GM23338 (cell line): Measurements from ENCODE around the gene GNB2. TPM values are rescaled to one million over a fixed set of nuclear protein-coding genes. Genes with fewer than 3 reads are reported as not detected.

Source experiments
- ATAC-seq: fragments of 200-7000 bp; cut with Tn5 transposase; 3 replicates; pipeline ENCODE4 v1.9.1; 2020
- DNase-seq: peaks from one replicate; pipeline ENCODE4 v3.0.0-alpha.2; 2015; ENCODE audit warnings: low spot score
- H2AFZ ChIP-seq: fragments of 200-600 bp; sonication (generic); 2 replicates; pipeline ENCODE4 v1.8.0; 2016; ENCODE audit warnings: antibody characterized with exemption, mild to moderate bottlenecking, moderate library complexity
- H3F3A ChIP-seq: fragments of 200-600 bp; sonication (generic); replicated peaks from 2 replicates; pipeline ENCODE4 v1.8.0; 2017; ENCODE audit warnings: antibody characterized with exemption, mixed run types, low read depth
- H3K27ac ChIP-seq: fragments of 200-600 bp; sonication (generic); 2 replicates; pipeline ENCODE4 v1.6.1; 2016; ENCODE audit warnings: low read depth
- H3K27me3 ChIP-seq: fragments of 200-600 bp; sonication (generic); 2 replicates; pipeline ENCODE4 v1.8.0; 2016; ENCODE audit warnings: mild to moderate bottlenecking, mixed run types, moderate library complexity; ENCODE audit not compliant: insufficient read depth
- H3K36me3 ChIP-seq: fragments of 200-600 bp; sonication (generic); 2 replicates; pipeline ENCODE4 v1.8.0; 2016; ENCODE audit warnings: mild to moderate bottlenecking; ENCODE audit not compliant: insufficient read depth
- H3K4me1 ChIP-seq: fragments of 200-600 bp; sonication (generic); 2 replicates; pipeline ENCODE4 v1.8.0; 2016; ENCODE audit warnings: mild to moderate bottlenecking, moderate library complexity; ENCODE audit not compliant: insufficient read depth
- H3K4me2 ChIP-seq: fragments of 200-600 bp; sonication (generic); 2 replicates; pipeline ENCODE4 v1.7.1; 2017; ENCODE audit warnings: mixed run types
- H3K4me3 ChIP-seq: fragments of 200-600 bp; sonication (generic); 2 replicates; pipeline ENCODE4 v1.6.1; 2016; ENCODE audit warnings: mixed run types
- H3K79me2 ChIP-seq: fragments of 200-600 bp; sonication (generic); replicated peaks from 2 replicates; pipeline ENCODE4 v1.8.0; 2017; ENCODE audit warnings: mild to moderate bottlenecking; ENCODE audit not compliant: insufficient read depth
- H3K9me2 ChIP-seq: fragments of 200-600 bp; sonication (generic); 2 replicates; pipeline ENCODE4 v1.8.0; 2017; ENCODE audit not compliant: insufficient read depth
- H4K20me1 ChIP-seq: fragments of 200-600 bp; sonication (generic); replicated peaks from 2 replicates; pipeline ENCODE4 v1.8.0; 2017; ENCODE audit warnings: mild to moderate bottlenecking; ENCODE audit not compliant: insufficient read depth
- H3K27ac Mint-ChIP-seq: 2 replicates; pipeline ENCODE4 v1.8.0; 2020; ENCODE audit warnings: inconsistent platforms, mild to moderate bottlenecking, moderate library complexity, mixed read lengths
- H3K27me3 Mint-ChIP-seq: 3 replicates; pipeline ENCODE4 v1.8.0; 2022; ENCODE audit warnings: low read depth, mild to moderate bottlenecking, moderate library complexity, mixed read lengths, inconsistent platforms; ENCODE audit not compliant: insufficient read depth, poor library complexity
- H3K36me3 Mint-ChIP-seq: 3 replicates; pipeline ENCODE4 v1.8.0; 2021; ENCODE audit warnings: low read depth, mild to moderate bottlenecking, inconsistent platforms, moderate library complexity, mixed read lengths
- H3K4me1 Mint-ChIP-seq: 3 replicates; pipeline ENCODE4 v1.8.0; 2020; ENCODE audit warnings: mild to moderate bottlenecking, inconsistent platforms, mixed read lengths
- H3K4me3 Mint-ChIP-seq: 3 replicates; pipeline ENCODE4 v1.8.0; 2021; ENCODE audit warnings: moderate library complexity, mild to moderate bottlenecking, inconsistent platforms, mixed read lengths
- H3K9me3 Mint-ChIP-seq: 3 replicates; pipeline ENCODE4 v1.8.0; 2020; ENCODE audit warnings: moderate library complexity, mild to moderate bottlenecking, inconsistent platforms, mixed read lengths
- EZH2 ChIP-seq: fragments of 200-600 bp; sonication (generic); IDR thresholded peaks from one replicate; pipeline ENCODE4 v1.8.0; 2017; ENCODE audit warnings: antibody characterized with exemption, mild to moderate bottlenecking, low read depth; ENCODE audit not compliant: unreplicated experiment
- polyA plus RNA-seq: library from polyadenylated mRNA; unstranded; fragments of >200 nt; fragmentation: Nextera tagmentation; extraction: Ambion mirVana; gene quantifications from 2 replicates; pipeline ENCODE4 v1.2.1, GENCODE V29; 2016
- total RNA-seq: library from RNA; depleted of rRNA; stranded (reverse); fragments of >200 nt; shearing (Covaris generic); gene quantifications from 2 replicates; pipeline ENCODE4 v1.2.3, GENCODE V29; 2014
- TF ChIP-seq, protein P1 (sequence below): fragments of 250-450 bp; sonication (Bioruptor Pico); IDR thresholded peaks from 2 replicates; pipeline ENCODE4 v1.5.0; 2020; ENCODE audit warnings: mild to moderate bottlenecking, moderate library complexity
- TF ChIP-seq, protein P2 (sequence below), 2 experiments: fragments of 200-600 bp in 1 of 2; sonication (generic) in 1 of 2; conservative IDR thresholded peaks; 2 replicates each; pipeline versions ENCODE4 v1.5.1 to v1.6.1; 2016 to 2017; ENCODE audit warnings: antibody characterized with exemption in 2 of 2, low read depth in 2 of 2, mild to moderate bottlenecking in 2 of 2, moderate library complexity in 1 of 2

The GNB2 gene
- total and polyA plus RNA-seq, 2 experiments from 2014 or later = 112 to 153 TPM

DNA sequence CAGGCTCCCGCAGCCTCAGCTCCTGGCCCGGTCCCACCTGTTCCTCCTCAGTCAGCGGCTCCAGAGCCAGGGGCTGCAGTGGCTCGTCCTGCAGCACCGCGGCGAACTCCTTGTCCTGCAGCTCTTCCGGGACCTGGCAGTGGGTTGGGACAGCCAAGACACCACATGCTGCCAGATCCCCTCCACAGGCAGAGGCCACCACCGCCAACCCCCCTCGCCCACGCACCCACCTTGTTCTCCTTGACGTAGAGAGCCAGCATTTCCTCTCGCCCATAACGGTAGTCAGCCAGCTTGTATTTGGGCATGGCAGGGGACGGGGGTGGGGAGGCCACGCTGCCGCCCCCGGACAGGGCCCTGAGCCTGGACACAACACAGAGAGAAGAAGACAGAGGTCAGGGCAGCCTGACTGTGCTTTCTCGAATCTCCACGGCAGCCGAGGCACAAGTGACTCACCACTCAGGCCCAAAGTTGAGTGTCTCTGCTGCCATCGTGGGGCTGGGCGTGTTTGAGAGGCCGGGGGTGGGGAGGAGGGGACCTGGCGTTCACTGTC is 14.3 kb downstream of the GNB2 start (continued):
- TF ChIP-seq, protein P1, sequence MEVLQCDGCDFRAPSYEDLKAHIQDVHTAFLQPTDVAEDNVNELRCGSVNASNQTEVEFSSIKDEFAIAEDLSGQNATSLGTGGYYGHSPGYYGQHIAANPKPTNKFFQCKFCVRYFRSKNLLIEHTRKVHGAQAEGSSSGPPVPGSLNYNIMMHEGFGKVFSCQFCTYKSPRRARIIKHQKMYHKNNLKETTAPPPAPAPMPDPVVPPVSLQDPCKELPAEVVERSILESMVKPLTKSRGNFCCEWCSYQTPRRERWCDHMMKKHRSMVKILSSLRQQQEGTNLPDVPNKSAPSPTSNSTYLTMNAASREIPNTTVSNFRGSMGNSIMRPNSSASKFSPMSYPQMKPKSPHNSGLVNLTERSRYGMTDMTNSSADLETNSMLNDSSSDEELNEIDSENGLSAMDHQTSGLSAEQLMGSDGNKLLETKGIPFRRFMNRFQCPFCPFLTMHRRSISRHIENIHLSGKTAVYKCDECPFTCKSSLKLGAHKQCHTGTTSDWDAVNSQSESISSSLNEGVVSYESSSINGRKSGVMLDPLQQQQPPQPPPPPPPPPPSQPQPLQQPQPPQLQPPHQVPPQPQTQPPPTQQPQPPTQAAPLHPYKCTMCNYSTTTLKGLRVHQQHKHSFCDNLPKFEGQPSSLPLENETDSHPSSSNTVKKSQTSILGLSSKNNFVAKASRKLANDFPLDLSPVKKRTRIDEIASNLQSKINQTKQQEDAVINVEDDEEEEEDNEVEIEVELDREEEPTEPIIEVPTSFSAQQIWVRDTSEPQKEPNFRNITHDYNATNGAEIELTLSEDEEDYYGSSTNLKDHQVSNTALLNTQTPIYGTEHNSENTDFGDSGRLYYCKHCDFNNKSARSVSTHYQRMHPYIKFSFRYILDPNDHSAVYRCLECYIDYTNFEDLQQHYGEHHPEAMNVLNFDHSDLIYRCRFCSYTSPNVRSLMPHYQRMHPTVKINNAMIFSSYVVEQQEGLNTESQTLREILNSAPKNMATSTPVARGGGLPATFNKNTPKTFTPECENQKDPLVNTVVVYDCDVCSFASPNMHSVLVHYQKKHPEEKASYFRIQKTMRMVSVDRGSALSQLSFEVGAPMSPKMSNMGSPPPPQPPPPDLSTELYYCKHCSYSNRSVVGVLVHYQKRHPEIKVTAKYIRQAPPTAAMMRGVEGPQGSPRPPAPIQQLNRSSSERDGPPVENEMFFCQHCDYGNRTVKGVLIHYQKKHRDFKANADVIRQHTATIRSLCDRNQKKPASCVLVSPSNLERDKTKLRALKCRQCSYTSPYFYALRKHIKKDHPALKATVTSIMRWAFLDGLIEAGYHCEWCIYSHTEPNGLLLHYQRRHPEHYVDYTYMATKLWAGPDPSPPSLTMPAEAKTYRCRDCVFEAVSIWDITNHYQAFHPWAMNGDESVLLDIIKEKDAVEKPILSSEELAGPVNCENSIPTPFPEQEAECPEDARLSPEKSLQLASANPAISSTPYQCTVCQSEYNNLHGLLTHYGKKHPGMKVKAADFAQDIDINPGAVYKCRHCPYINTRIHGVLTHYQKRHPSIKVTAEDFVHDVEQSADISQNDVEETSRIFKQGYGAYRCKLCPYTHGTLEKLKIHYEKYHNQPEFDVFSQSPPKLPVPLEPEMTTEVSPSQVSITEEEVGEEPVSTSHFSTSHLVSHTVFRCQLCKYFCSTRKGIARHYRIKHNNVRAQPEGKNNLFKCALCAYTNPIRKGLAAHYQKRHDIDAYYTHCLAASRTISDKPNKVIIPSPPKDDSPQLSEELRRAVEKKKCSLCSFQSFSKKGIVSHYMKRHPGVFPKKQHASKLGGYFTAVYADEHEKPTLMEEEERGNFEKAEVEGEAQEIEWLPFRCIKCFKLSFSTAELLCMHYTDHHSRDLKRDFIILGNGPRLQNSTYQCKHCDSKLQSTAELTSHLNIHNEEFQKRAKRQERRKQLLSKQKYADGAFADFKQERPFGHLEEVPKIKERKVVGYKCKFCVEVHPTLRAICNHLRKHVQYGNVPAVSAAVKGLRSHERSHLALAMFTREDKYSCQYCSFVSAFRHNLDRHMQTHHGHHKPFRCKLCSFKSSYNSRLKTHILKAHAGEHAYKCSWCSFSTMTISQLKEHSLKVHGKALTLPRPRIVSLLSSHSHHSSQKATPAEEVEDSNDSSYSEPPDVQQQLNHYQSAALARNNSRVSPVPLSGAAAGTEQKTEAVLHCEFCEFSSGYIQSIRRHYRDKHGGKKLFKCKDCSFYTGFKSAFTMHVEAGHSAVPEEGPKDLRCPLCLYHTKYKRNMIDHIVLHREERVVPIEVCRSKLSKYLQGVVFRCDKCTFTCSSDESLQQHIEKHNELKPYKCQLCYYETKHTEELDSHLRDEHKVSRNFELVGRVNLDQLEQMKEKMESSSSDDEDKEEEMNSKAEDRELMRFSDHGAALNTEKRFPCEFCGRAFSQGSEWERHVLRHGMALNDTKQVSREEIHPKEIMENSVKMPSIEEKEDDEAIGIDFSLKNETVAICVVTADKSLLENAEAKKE (CRISPR knock-in tag) = no peak

DNA sequence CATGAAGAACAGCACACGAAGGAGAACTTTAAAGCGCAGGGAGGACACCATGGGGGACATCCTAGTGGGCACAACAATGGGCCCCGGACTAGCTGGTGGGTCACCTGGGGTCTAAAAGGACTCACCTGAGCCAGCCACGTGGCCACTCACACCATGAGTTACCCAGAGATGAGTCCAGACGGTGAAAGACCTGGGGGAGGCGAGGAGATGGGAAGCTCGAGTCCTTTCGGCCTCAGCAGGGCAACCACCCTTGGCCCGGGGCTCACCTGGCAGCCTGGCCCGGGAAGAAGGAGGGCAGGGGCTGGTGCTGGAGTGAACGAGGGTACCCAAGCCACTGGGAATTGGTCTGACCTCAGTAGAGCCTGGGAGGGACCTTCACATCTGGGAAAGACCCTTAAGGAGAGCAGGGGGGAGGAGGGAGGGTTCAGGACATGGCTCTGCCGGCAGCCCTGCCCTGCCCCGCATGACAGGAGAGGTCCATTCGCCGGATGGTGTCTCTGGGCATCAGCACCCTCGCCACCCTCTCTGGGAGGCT is 14.9 kb downstream of the GNB2 start:
- Mint-ChIP-seq H3K4me1 (peaks cover 32% of the 10 kb centered on the region), H3K9me3 (peaks cover 3% of the 10 kb centered on the region; the same call in 1 of the 3 replicates), H3K36me3 (peaks cover 66% of the 10 kb centered on the region), H3K4me3 (no peak overlapping the region; the same call in 2 of the 3 replicates), H3K27ac (peak overlapping the region; percentile 78; the same call in 1 of the 2 replicates), H3K27me3 (peaks cover 22% of the 10 kb centered on the region)
- H3K79me2 ChIP-seq = peaks cover 57% of the 10 kb centered on the region
- no peak overlapping the region for H3K4me2 ChIP-seq
- peaks cover 9% of the 10 kb centered on the region for H3K36me3 ChIP-seq
- no peak overlapping the region for H3K4me3 ChIP-seq
- no peaks in the 10 kb centered on the region for H3K9me2 ChIP-seq
- no peak for TF ChIP-seq EZH2
- TF ChIP-seq, protein P2, sequence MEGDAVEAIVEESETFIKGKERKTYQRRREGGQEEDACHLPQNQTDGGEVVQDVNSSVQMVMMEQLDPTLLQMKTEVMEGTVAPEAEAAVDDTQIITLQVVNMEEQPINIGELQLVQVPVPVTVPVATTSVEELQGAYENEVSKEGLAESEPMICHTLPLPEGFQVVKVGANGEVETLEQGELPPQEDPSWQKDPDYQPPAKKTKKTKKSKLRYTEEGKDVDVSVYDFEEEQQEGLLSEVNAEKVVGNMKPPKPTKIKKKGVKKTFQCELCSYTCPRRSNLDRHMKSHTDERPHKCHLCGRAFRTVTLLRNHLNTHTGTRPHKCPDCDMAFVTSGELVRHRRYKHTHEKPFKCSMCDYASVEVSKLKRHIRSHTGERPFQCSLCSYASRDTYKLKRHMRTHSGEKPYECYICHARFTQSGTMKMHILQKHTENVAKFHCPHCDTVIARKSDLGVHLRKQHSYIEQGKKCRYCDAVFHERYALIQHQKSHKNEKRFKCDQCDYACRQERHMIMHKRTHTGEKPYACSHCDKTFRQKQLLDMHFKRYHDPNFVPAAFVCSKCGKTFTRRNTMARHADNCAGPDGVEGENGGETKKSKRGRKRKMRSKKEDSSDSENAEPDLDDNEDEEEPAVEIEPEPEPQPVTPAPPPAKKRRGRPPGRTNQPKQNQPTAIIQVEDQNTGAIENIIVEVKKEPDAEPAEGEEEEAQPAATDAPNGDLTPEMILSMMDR (conservative IDR thresholded peaks at IDR 0.05; ENCODE audit: low read depth in 2 of 2) = no peak
- peaks cover 41% of the 10 kb centered on the region for H4K20me1 ChIP-seq
- ATAC-seq (no peak), DNase-seq (no peak)
- no peak overlapping the region for H3K27ac ChIP-seq
- no peak overlapping the region for H2AFZ ChIP-seq
- peaks cover 22% of the 10 kb centered on the region for H3K4me1 ChIP-seq
- peaks cover 24% of the 10 kb centered on the region for H3F3A ChIP-seq
- no peaks in the 10 kb centered on the region for H3K27me3 ChIP-seq
